Stimulated activated naive CD4-positive, alpha-beta T cell treated with Interleukin-2 at 50 U/mL for 16 hours (primary cell): Measurements from ENCODE around the gene UBAC1.

Experiments
- DNase-seq: peaks from one replicate; lab custom pipeline; 2025; lab: John Stamatoyannopoulos, UW

The UBAC1 gene

DNA sequence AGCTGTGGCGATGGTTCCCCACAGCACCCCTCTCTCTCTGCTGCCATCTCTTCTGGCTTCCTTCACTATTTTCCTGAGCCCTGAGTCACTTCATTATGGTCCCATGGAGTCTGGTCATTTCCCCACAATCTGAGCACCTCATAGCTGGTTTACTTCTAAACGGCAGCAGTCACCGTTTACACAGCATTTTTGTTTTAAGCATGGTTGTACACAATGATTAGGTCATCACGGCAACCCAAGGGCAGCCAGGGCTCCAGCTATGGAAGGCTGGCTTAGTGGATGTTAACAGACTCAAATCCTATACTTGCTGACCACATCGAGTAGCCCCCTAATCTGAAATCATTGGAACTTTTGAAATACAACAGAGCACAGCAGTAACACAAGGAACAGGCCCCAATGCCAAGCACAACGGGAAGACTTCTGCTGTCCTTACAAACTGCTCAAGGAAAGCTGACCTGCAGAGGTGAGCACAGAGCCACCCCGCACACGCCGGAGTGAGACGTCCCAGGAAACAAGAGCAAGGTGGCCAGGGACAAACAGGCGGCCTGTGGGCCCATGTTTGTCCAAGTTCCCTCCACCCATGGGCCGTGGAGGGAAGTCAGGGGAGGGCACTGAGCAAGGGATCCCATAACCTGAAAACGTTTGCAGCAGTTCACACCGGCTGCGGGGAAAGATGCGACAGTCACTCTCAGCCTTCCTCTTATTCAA, 76.7 kb downstream of the UBAC1 start:
- DNase-seq, result no peak

- DNase-seq, result no peak
Observed at GRCh38 chr9:135883410-135884089, 77.6 kb downstream of the UBAC1 start.
